ENCODE data around the gene GPD2. TPM values are rescaled to one million over a fixed set of nuclear protein-coding genes. Genes with fewer than 3 reads are reported as not detected.

The GPD2 gene
- total RNA-seq, 1 experiment from 2014 or later, result 58.3 TPM

DNA sequence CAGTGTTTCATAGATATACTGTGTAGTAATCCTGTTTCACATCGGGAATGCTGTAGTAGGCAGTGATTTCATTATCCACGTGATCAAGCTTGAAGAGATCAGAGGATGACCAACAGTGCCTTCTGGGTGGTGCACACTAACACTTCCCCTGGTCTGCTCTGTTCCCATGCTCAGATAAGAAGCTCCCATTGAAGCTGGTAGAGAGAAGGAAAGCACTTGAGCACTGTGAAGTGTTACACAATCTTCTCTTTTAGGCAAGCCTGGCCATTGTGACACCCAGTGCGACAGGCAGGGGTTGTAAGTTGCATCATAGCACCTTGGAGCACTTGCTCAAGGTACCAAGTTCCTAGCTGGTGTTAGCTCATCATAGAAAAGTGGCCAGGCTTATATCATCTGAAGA, 30.6 kb upstream of the GPD2 start:
- POLR2A ChIA-PET, result interaction anchor here (0.7 kb wide), 1 partner anchor 30 kb away, joined by 3 read pairs; the partner anchor contains the start of gene GPD2
- intact Hi-C loops (cut with micrococcal nuclease; ENCODE audit: unreplicated experiment), result loop anchor here (1.0 kb wide), 1 partner anchor 30 kb away; no protein-coding TSS in a partner anchor
- H3K9me3 Mint-ChIP-seq (ENCODE audit: unreplicated experiment), result no peaks in the 10 kb centered on the region

DNA sequence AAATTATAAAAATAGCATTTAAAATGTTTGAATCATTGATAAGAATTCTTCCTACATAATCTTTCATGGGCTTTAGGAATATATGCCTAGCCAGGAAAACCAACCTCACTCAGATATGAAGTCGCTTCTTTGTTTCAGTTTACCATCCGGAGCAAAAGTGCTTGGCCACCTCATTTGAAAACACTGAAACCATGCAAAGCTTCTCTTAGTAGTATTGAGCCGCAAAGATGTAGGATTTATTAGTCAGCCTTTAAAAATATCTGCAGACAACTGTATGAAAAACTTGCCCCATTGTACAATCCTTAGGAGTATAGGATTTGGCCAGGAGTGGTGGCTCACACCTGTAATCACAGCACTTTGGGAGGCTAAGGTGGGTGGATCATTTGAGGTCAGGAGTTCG, 24.3 kb upstream of the GPD2 start:
- no peak for DNase-seq
- ChIA-PET POLR2A (no interaction called here), CTCF (no interaction called here)
- Mint-ChIP-seq H3K27me3 (ENCODE audit: insufficient read depth, unreplicated experiment) (peaks cover 3% of the 10 kb centered on the region), H3K36me3 (ENCODE audit: insufficient read depth, unreplicated experiment) (no peaks in the 10 kb centered on the region), H3K27ac (ENCODE audit: unreplicated experiment) (no peak overlapping the region), H3K4me3 (ENCODE audit: unreplicated experiment) (no peak overlapping the region), H3K4me1 (ENCODE audit: low read depth, unreplicated experiment) (no peaks in the 10 kb centered on the region), H3K9me3 (ENCODE audit: unreplicated experiment) (no peaks in the 10 kb centered on the region)
- intact Hi-C loops (cut with micrococcal nuclease; ENCODE audit: unreplicated experiment), result no loop called here
- TF ChIP-seq, protein P1, sequence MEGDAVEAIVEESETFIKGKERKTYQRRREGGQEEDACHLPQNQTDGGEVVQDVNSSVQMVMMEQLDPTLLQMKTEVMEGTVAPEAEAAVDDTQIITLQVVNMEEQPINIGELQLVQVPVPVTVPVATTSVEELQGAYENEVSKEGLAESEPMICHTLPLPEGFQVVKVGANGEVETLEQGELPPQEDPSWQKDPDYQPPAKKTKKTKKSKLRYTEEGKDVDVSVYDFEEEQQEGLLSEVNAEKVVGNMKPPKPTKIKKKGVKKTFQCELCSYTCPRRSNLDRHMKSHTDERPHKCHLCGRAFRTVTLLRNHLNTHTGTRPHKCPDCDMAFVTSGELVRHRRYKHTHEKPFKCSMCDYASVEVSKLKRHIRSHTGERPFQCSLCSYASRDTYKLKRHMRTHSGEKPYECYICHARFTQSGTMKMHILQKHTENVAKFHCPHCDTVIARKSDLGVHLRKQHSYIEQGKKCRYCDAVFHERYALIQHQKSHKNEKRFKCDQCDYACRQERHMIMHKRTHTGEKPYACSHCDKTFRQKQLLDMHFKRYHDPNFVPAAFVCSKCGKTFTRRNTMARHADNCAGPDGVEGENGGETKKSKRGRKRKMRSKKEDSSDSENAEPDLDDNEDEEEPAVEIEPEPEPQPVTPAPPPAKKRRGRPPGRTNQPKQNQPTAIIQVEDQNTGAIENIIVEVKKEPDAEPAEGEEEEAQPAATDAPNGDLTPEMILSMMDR (IDR thresholded peaks at IDR 0.05; ENCODE audit: insufficient read depth in 1 of 2, low read depth in 1 of 2, low read length in 1 of 2, severe bottlenecking in 1 of 2, unreplicated experiment in 1 of 2), result no peak
- H3K4me1 ChIP-seq, result no peaks in the 10 kb centered on the region
- no peaks in the 10 kb centered on the region for H3K36me3 ChIP-seq (ENCODE audit: control insufficient read depth, insufficient read depth, low read length)
- no peaks in the 10 kb centered on the region for H3K9me3 ChIP-seq
- H3K27me3 ChIP-seq (replicated peaks; ENCODE audit: control insufficient read depth, insufficient read depth, low read length), result no peaks in the 10 kb centered on the region
- no peak overlapping the region for H3K4me3 ChIP-seq (ENCODE audit: low read depth, low read length)
- no TSS peak for BruUV-seq (replicated peaks)

More for the DNA sequence above, 30.6 kb upstream of the GPD2 start:
- CTCF ChIA-PET, result interaction anchor here (1.0 kb wide), 1 partner anchor 184 kb away, joined by 4 read pairs; no protein-coding TSS in a partner anchor
- H3K4me1 Mint-ChIP-seq (ENCODE audit: low read depth, unreplicated experiment), result peaks cover 24% of the 10 kb centered on the region
- no peaks in the 10 kb centered on the region for H3K9me3 ChIP-seq
- peaks cover 5% of the 10 kb centered on the region for H3K27me3 Mint-ChIP-seq (ENCODE audit: insufficient read depth, unreplicated experiment)
- H3K27me3 ChIP-seq (replicated peaks; ENCODE audit: control insufficient read depth, insufficient read depth, low read length), result no peaks in the 10 kb centered on the region
- no peak overlapping the region for H3K4me3 Mint-ChIP-seq (ENCODE audit: unreplicated experiment)
- peaks cover 8% of the 10 kb centered on the region for H3K36me3 Mint-ChIP-seq (ENCODE audit: insufficient read depth, unreplicated experiment)
- TF ChIP-seq, protein P1 (IDR thresholded peaks at IDR 0.05; ENCODE audit: insufficient read depth in 1 of 2, low read depth in 1 of 2, low read length in 1 of 2, severe bottlenecking in 1 of 2, unreplicated experiment in 1 of 2), result no peak
- peak; percentile 60 to 62 for DNase-seq
- H3K36me3 ChIP-seq (ENCODE audit: control insufficient read depth, insufficient read depth, low read length), result no peaks in the 10 kb centered on the region
- no peak overlapping the region for H3K4me3 ChIP-seq (ENCODE audit: low read depth, low read length)
- BruUV-seq (replicated peaks), result no TSS peak
- H3K4me1 ChIP-seq, result peaks cover 9% of the 10 kb centered on the region; the same call in 1 of the 2 replicates
- H3K27ac Mint-ChIP-seq (ENCODE audit: unreplicated experiment), result no peak overlapping the region

DNA sequence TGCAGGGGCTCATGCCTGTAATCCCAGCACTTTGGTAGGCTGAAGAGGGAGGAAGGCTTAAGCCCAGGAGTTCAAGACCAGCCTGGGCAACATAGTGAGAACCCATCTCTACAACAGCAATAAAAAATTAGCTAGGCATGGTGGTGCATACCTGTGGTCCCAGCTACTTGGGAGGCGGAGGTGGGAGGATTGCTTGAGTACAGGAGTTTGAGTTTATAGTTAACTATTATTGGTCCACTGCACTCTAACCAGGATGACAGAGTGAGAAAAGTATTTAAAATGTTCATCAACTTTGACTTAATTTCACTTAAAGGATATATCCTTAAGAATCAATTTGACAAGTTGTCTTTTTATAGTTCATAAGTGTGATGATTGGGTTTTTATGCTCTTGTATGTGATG, 14.3 kb upstream of the GPD2 start:
- no TSS peak for BruUV-seq (replicated peaks)
- no peak overlapping the region for H3K27ac Mint-ChIP-seq (ENCODE audit: unreplicated experiment)
- H3K4me1 ChIP-seq, result no peaks in the 10 kb centered on the region
- no peaks in the 10 kb centered on the region for H3K36me3 ChIP-seq (ENCODE audit: control insufficient read depth, insufficient read depth, low read length)
- ChIA-PET CTCF (no interaction called here), POLR2A (no interaction called here)
- H3K4me1 Mint-ChIP-seq (ENCODE audit: low read depth, unreplicated experiment), result no peaks in the 10 kb centered on the region
- H3K4me3 Mint-ChIP-seq (ENCODE audit: unreplicated experiment), result no peak overlapping the region
- H3K9me3 ChIP-seq, result no peaks in the 10 kb centered on the region; the same call in 1 of the 2 replicates
- H3K27me3 Mint-ChIP-seq (ENCODE audit: insufficient read depth, unreplicated experiment), result no peaks in the 10 kb centered on the region
- no peak overlapping the region for H3K4me3 ChIP-seq (ENCODE audit: low read depth, low read length)
- no peaks in the 10 kb centered on the region for H3K36me3 Mint-ChIP-seq (ENCODE audit: insufficient read depth, unreplicated experiment)
- peaks cover 10% of the 10 kb centered on the region for H3K9me3 Mint-ChIP-seq (ENCODE audit: unreplicated experiment)
- intact Hi-C loops (cut with micrococcal nuclease; ENCODE audit: unreplicated experiment), result no loop called here
- no peak for DNase-seq
- H3K27me3 ChIP-seq (replicated peaks; ENCODE audit: control insufficient read depth, insufficient read depth, low read length), result no peaks in the 10 kb centered on the region
- TF ChIP-seq, protein P1 (IDR thresholded peaks at IDR 0.05; ENCODE audit: insufficient read depth in 1 of 2, low read depth in 1 of 2, low read length in 1 of 2, severe bottlenecking in 1 of 2, unreplicated experiment in 1 of 2), result no peak

All from Caco-2 (cell line).